Measurements from ENCODE around the gene GRIPAP1.

The GRIPAP1 gene

DNA sequence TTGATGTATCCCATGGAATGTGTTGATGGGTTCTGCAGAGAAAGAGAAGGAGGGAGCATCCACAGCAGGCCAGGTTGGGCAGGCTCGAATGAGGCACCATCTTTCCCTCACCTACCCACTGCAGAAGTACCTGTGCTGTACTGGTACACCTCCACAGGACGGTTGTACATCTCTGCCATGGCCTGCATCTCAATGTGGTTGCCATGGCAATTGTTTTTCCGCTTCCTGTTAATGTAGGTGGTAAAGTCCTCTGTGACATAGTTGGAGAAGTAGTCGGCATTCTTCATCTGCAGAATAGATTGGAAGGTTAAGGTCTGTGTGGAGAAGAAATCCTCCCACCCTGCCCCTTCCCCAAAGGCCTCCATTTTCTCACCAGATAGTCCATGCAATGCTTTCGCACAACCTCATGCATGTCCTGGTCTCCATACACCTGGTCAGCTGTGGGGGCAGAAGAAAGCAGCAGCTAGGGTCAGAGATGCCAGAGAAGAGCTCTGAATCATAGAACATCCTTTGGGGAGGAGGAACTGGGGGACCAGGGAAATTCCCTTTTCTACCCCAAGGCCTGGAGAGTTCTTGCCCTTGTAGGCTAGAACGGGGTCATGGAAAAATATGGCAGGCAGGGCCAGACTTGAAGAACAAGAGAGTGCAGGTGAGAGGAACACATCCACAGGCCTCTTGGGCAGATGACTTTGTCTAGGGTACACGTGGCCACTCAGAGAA is 67.3 kb downstream of the GRIPAP1 start:
- no peak overlapping the region for H3K4me3 ChIP-seq
- peak overlapping the region in 7 of 21 experiments; percentile 8 to 59 (median 36) for H3K27ac ChIP-seq

DNA sequence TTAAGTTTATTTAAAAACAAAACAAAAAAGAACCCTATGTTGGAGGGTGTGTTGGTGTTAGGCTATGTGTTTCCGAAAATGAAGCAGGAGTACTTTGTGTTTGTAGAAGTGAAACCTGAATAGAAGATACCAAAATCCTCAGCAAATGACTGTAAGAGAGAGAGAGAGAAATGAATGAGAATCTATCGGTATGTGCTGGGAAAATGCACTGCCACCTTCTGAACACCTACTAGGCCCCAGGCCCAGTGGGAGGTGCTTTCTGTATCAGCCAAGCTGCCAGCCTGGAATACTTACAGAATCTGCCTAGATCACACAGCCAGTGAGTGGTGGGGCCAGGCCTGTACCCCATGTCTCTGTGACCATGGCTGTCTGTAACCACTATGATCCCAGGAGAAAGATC is 68.3 kb downstream of the GRIPAP1 start:
- H3K4me3 ChIP-seq: no peak overlapping the region
- peak overlapping the region in 3 of 21 experiments; percentile 36 to 47 (median 44) for H3K27ac ChIP-seq

DNA sequence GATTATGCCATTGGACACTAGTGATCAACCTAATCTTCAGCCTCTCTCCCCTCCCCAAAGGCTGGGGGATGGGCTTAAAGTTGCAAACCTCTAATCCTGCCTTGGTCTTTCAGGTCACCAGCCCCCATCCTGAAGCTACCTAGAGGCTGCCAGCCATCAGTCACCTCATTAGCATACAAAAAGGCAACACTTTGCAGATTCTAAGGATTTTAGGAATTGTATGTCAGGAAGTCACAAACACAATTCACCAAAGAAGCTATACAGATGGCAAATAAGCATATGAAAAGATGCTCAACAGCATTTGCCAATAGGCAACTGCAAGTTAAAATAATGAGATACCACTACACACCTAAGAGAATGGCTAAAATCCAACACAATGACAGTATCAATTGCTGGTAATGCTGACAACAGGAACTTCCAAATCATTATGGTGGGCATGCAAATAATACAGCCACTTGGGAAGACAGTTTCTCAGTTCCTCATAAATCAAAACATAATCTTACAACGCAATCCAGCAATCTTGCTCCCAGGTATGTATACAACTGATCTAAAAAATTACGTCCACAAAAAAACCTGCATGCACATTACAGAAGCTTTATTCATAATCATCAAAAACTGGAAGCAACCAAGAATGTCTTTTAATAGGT is 74.2 kb downstream of the GRIPAP1 start:
- Histone ChIP-seq H3K4me3 (no peak overlapping the region), H3K27ac (no peak overlapping the region)

DNA sequence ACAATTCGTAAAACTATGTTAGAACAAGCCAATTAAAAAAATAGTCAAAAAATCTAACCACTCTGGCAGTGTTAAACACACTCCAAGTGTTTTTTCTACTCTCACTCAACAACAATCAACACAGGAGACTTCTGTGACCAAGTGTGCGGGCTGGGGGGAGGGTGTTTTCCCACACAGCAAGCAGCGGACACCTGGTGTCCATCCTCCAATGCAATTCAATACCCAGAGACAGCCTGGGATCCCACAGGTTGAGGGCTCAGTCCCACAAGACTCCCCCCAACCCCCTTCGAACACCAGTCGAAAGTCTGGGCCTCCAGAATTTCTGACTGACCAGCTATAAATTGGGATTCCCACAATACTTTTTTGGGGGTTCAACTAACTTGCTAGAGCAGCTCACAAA is 74.9 kb downstream of the GRIPAP1 start:
- no peak overlapping the region for H3K27ac ChIP-seq
- no peak overlapping the region for H3K4me3 ChIP-seq

DNA sequence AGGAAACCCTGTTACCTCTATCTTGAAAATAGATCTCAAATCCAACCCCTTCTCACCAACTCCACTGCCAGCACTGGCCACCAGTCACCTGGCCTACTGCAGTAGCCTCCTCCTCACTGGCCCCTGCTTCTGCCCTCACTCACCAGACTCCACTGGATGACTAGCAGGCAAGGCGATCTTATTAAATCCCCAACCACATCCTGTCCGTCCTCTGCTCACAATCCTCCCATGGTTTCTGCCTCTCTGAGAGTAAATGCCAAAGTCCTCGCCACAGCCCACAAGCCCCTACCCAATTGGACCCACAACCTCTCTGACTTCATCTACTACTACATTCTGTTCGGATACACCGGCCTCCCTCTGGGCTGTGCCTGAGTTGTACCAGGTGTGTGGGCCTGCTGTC is 77.8 kb downstream of the GRIPAP1 start:
- H3K27ac ChIP-seq: peak overlapping the region in 2 of 21 experiments; percentile 21 to 42

DNA sequence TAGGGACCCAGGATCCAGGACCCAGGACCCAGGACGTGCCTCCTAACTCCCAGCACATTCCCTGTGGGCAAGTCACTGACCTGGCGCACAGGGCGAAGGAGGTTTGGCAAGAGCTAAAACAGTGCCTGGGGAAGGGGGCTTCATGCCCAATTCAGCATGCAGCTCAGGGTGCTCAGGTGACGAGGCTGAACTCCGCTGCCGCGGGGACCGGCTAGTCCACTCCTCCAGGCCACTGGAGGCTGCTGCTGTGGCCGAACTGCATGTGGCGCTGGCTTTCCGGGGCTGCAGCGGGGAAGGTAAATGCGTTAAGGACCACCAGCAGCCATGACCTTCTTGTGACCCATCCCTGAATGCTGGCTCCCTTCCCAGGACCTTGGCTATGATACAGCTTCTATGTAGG is 78.3 kb downstream of the GRIPAP1 start:
- H3K4me3 ChIP-seq: no peak overlapping the region
- peak overlapping the region in 1 of 21 experiments; percentile 21 for H3K27ac ChIP-seq

More for the DNA sequence above, 77.8 kb downstream of the GRIPAP1 start:
- no peak overlapping the region for H3K4me3 ChIP-seq

Measured in skin epidermis (tissue), 12 donors.